Measurements from ENCODE around the gene PGAP2. TPM values are rescaled to one million over a fixed set of nuclear protein-coding genes. Genes with fewer than 3 reads are reported as not detected.
A peak's percentile ranks its signal among the peaks of the same experiment; 100 is the strongest.

Gene PGAP2
- total and polyA plus RNA-seq, 10 of the 15 experiments (the other 5 are each of a cell fraction or from before 2014, with no cell fraction given): 12.3 to 37.4 (median 31.9) TPM

DNA sequence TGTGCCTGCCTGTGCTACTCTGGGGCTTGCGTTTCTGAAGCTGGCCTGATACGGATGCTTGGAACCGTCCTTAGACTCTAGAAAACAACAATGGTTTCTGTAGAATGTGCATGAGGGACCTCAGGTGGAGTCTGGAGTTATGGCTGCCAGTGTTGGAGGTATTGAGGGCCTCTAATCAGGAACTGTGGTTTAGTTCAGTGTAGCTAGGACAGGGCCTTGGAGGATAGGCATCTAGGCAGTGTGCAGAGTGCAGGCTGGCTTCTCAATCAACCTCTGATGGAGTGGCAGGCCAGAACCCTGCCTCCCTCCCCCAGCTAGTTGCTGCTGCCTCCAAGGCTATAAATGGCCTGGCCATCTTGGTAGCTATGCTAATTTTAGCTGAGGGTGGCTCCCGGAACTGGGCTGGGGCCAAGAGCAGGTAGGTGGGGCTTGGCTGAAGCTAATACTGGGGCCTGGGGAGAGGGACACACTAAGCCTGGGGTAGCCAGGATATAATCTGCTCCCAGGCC lies 51.1 kb downstream of the PGAP2 start (continued):
- TF ChIP-seq, protein P1, sequence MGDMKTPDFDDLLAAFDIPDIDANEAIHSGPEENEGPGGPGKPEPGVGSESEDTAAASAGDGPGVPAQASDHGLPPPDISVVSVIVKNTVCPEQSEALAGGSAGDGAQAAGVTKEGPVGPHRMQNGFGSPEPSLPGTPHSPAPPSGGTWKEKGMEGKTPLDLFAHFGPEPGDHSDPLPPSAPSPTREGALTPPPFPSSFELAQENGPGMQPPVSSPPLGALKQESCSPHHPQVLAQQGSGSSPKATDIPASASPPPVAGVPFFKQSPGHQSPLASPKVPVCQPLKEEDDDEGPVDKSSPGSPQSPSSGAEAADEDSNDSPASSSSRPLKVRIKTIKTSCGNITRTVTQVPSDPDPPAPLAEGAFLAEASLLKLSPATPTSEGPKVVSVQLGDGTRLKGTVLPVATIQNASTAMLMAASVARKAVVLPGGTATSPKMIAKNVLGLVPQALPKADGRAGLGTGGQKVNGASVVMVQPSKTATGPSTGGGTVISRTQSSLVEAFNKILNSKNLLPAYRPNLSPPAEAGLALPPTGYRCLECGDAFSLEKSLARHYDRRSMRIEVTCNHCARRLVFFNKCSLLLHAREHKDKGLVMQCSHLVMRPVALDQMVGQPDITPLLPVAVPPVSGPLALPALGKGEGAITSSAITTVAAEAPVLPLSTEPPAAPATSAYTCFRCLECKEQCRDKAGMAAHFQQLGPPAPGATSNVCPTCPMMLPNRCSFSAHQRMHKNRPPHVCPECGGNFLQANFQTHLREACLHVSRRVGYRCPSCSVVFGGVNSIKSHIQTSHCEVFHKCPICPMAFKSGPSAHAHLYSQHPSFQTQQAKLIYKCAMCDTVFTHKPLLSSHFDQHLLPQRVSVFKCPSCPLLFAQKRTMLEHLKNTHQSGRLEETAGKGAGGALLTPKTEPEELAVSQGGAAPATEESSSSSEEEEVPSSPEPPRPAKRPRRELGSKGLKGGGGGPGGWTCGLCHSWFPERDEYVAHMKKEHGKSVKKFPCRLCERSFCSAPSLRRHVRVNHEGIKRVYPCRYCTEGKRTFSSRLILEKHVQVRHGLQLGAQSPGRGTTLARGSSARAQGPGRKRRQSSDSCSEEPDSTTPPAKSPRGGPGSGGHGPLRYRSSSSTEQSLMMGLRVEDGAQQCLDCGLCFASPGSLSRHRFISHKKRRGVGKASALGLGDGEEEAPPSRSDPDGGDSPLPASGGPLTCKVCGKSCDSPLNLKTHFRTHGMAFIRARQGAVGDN (IDR thresholded peaks at IDR 0.05): peak; percentile 55
- TF ChIP-seq PKNOX1 (IDR thresholded peaks at IDR 0.05) (peak; percentile 75), HDGF (IDR thresholded peaks at IDR 0.05) (peak; percentile 92), FOS (IDR thresholded peaks at IDR 0.05; ENCODE audit: borderline replicate concordance, extremely low read depth, insufficient read length) (no peak), SUPT20H (IDR thresholded peaks at IDR 0.05; ENCODE audit: borderline replicate concordance, control insufficient read depth, low read depth, low read length) (no peak), MXI1 (IDR thresholded peaks at IDR 0.05; ENCODE audit: low read depth, low read length) (peak; percentile 51; the same call in 1 of the 2 replicates), CBX5 (IDR thresholded peaks at IDR 0.05; ENCODE audit: low read depth) (no peak), IKZF1 (conservative IDR thresholded peaks at IDR 0.05) (peak; percentile 51), TAF1 (IDR thresholded peaks at IDR 0.05; ENCODE audit: borderline replicate concordance, low read depth, low read length) (peak; percentile 55; the same call in 1 of the 2 replicates), RELB (IDR thresholded peaks at IDR 0.05; ENCODE audit: low read depth) (0 out of 2 replicates have a peak, but pooled peaks have one; percentile 38)
- TF ChIP-seq, protein P2, sequence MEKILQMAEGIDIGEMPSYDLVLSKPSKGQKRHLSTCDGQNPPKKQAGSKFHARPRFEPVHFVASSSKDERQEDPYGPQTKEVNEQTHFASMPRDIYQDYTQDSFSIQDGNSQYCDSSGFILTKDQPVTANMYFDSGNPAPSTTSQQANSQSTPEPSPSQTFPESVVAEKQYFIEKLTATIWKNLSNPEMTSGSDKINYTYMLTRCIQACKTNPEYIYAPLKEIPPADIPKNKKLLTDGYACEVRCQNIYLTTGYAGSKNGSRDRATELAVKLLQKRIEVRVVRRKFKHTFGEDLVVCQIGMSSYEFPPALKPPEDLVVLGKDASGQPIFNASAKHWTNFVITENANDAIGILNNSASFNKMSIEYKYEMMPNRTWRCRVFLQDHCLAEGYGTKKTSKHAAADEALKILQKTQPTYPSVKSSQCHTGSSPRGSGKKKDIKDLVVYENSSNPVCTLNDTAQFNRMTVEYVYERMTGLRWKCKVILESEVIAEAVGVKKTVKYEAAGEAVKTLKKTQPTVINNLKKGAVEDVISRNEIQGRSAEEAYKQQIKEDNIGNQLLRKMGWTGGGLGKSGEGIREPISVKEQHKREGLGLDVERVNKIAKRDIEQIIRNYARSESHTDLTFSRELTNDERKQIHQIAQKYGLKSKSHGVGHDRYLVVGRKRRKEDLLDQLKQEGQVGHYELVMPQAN (conservative IDR thresholded peaks at IDR 0.05): 0 out of 2 replicates have a peak, but pooled peaks have one; percentile 39
- TF ChIP-seq, protein P3, sequence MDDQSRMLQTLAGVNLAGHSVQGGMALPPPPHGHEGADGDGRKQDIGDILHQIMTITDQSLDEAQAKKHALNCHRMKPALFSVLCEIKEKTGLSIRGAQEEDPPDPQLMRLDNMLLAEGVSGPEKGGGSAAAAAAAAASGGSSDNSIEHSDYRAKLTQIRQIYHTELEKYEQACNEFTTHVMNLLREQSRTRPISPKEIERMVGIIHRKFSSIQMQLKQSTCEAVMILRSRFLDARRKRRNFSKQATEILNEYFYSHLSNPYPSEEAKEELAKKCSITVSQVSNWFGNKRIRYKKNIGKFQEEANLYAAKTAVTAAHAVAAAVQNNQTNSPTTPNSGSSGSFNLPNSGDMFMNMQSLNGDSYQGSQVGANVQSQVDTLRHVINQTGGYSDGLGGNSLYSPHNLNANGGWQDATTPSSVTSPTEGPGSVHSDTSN (IDR thresholded peaks at IDR 0.05; ENCODE audit: insufficient replicate concordance, low read depth, low read length): peak; percentile 37

Data from GM12878 (cell line).